ENCODE data around the gene ZBTB46. TPM values are rescaled to one million over a fixed set of nuclear protein-coding genes. Genes with fewer than 3 reads are reported as not detected.
A peak's percentile ranks its signal among the peaks of the same experiment; 100 is the strongest.

The ZBTB46 gene
- total RNA-seq, 1 donor, result 0.36 TPM

GRCh38 chr20:63737945-63738686, 92.9 kb downstream of the ZBTB46 start:
- DNase-seq (ENCODE audit: insufficient read length, low spot score, missing footprints), result peak; percentile 86
- Histone ChIP-seq H3K4me1 (ENCODE audit: insufficient read depth, low read length) (peaks cover 9% of the 10 kb centered on the region), H3K4me2 (ENCODE audit: insufficient read depth, low read length) (no peak overlapping the region), H3K27me3 (ENCODE audit: insufficient read depth, low read length) (no peaks in the 10 kb centered on the region), H4K20me1 (ENCODE audit: insufficient read depth, low read length) (peaks cover 23% of the 10 kb centered on the region), H3K4me3 (ENCODE audit: insufficient read depth, low read length) (no peak overlapping the region), H2AFZ (ENCODE audit: low read length) (no peak overlapping the region), H3K36me3 (ENCODE audit: insufficient read depth, low read length) (peaks cover 23% of the 10 kb centered on the region), H3K27ac (ENCODE audit: low read depth, low read length) (no peak overlapping the region), H3K9me3 (ENCODE audit: low read depth, low read length) (no peaks in the 10 kb centered on the region), H3K79me2 (ENCODE audit: insufficient read depth, low read length) (peaks cover 6% of the 10 kb centered on the region)
- no peak for TF ChIP-seq CTCF (IDR thresholded peaks at IDR 0.05; ENCODE audit: extremely low read depth, low read depth, low read length)

DNA sequence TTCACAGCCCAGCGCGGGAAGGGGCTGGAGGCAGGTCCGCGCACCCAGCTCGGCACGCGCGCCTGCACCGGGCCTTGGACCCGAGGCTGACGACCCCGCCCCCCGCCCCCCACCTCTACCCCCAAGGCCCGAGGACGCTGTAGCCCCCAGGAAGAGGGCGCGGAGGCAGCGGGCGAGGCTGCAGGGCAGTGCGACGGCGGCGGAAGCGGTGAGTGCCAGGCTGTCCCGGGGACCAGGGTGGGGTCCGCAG, 93.4 kb downstream of the ZBTB46 start:
- H3K4me1 ChIP-seq (ENCODE audit: insufficient read depth, low read length), result peaks cover 9% of the 10 kb centered on the region
- H3K9me3 ChIP-seq (ENCODE audit: low read depth, low read length), result no peaks in the 10 kb centered on the region
- peaks cover 28% of the 10 kb centered on the region for H4K20me1 ChIP-seq (ENCODE audit: insufficient read depth, low read length)
- no peak for TF ChIP-seq CTCF (IDR thresholded peaks at IDR 0.05; ENCODE audit: extremely low read depth, low read depth, low read length)
- no peak overlapping the region for H3K27ac ChIP-seq (ENCODE audit: low read depth, low read length)
- peaks cover 11% of the 10 kb centered on the region for H3K79me2 ChIP-seq (ENCODE audit: insufficient read depth, low read length)
- peaks cover 20% of the 10 kb centered on the region for H3K36me3 ChIP-seq (ENCODE audit: insufficient read depth, low read length)
- H3K4me3 ChIP-seq (ENCODE audit: insufficient read depth, low read length), result no peak overlapping the region
- H2AFZ ChIP-seq (ENCODE audit: low read length), result no peak overlapping the region
- no peaks in the 10 kb centered on the region for H3K27me3 ChIP-seq (ENCODE audit: insufficient read depth, low read length)
- no peak overlapping the region for H3K4me2 ChIP-seq (ENCODE audit: insufficient read depth, low read length)
- peak; percentile 73 for DNase-seq (ENCODE audit: insufficient read length, low spot score, missing footprints)

DNA sequence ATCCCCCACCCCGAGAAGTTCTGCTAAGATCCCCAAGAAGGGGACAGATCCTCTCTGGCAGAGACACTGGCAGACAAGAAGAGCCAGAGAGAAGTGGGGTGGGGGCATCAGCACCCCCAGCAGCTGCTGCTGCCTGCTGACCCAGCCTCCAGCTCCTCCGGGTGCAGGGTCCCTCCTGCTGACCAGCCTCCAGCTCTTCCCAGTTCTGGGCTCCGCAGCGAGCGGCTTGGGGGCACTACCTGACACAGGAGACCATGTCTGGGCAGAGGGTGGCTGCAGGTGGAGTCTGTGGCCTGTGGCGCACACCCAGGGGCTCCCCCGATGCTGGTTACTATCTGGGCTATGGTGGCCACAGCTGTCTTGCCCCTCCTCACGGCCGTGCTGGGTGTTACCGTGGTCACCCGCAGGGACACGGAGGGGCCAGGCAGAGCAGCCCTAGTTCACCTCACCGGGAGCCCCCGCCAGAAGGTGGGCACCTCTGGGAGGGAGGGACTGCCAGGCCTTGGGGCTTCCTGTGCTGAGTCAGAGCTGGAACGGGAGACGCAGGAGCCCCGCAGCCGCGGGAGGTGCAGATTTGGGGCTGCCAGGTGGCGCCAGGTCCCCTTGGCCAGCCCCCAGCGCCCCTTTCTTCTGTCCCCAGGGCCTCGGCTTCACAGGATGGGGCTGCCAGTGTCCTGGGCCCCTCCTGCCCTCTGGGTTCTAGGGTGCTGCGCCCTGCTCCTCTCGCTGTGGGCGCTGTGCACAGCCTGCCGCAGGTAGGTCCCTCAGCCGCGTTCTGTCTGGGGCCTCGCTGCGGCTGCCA, 94.0 kb downstream of the ZBTB46 start:
- TF ChIP-seq CTCF (IDR thresholded peaks at IDR 0.05; ENCODE audit: extremely low read depth, low read depth, low read length), result no peak
- Histone ChIP-seq H3K36me3 (ENCODE audit: insufficient read depth, low read length) (peaks cover 16% of the 10 kb centered on the region), H2AFZ (ENCODE audit: low read length) (no peak overlapping the region), H3K9me3 (ENCODE audit: low read depth, low read length) (no peaks in the 10 kb centered on the region), H3K27me3 (ENCODE audit: insufficient read depth, low read length) (no peaks in the 10 kb centered on the region), H3K27ac (ENCODE audit: low read depth, low read length) (no peak overlapping the region), H4K20me1 (ENCODE audit: insufficient read depth, low read length) (peaks cover 33% of the 10 kb centered on the region), H3K79me2 (ENCODE audit: insufficient read depth, low read length) (peaks cover 16% of the 10 kb centered on the region), H3K4me2 (ENCODE audit: insufficient read depth, low read length) (no peak overlapping the region), H3K4me3 (ENCODE audit: insufficient read depth, low read length) (no peak overlapping the region), H3K4me1 (ENCODE audit: insufficient read depth, low read length) (peaks cover 9% of the 10 kb centered on the region)
- DNase-seq (ENCODE audit: insufficient read length, low spot score, missing footprints), result peak; percentile 91
